Mesenchymal stem cell (in vitro differentiated cells and primary cell): ENCODE results near the gene ZFX.

ENCODE experiments used
- DNase-seq: peaks from one replicate; pipeline ENCODE4 v3.0.0-alpha.2; 2013
- H2AFZ ChIP-seq: one replicate; pipeline ENCODE4 v1.6.1; 2013; ENCODE audit warnings: low read depth, mild to moderate bottlenecking, control low read depth, inconsistent platforms, low read length, moderate library complexity
- H2AK5ac ChIP-seq: 2 replicates; pipeline ENCODE4 v1.6.1; 2013; ENCODE audit warnings: low read length, moderate library complexity, mild to moderate bottlenecking, inconsistent platforms; ENCODE audit not compliant: severe bottlenecking
- H2BK120ac ChIP-seq: one replicate; pipeline ENCODE4 v1.6.1; 2013; ENCODE audit warnings: low read depth, mild to moderate bottlenecking, inconsistent platforms, low read length, moderate library complexity
- H2BK12ac ChIP-seq, 2 experiments: one replicate each; pipeline ENCODE4 v1.6.1; 2013; ENCODE audit warnings: inconsistent platforms in 2 of 2, low read length in 2 of 2, mild to moderate bottlenecking in 2 of 2, moderate library complexity in 2 of 2, control low read depth in 1 of 2
- H2BK15ac ChIP-seq: one replicate; pipeline ENCODE4 v1.6.1; 2013; ENCODE audit warnings: mild to moderate bottlenecking, low read depth, inconsistent platforms; ENCODE audit not compliant: poor library complexity, severe bottlenecking
- H2BK5ac ChIP-seq: 2 replicates; pipeline ENCODE4 v1.6.1; 2013; ENCODE audit warnings: low read depth, mild to moderate bottlenecking, low read length, control low read depth, inconsistent platforms; ENCODE audit not compliant: poor library complexity, severe bottlenecking
- H3K14ac ChIP-seq, 2 experiments: one replicate each; pipeline ENCODE4 v1.6.1; 2013; ENCODE audit warnings: inconsistent platforms in 2 of 2, low read length in 2 of 2, control low read depth in 1 of 2, mild to moderate bottlenecking in 1 of 2, moderate library complexity in 1 of 2
- H3K18ac ChIP-seq, 2 experiments: one replicate each; pipeline ENCODE4 v1.6.1; 2013; ENCODE audit warnings: inconsistent platforms in 2 of 2, low read length in 2 of 2, control low read depth in 1 of 2, low read depth in 1 of 2, mild to moderate bottlenecking in 1 of 2
- H3K23ac ChIP-seq, 2 experiments: one replicate each; pipeline ENCODE4 v1.6.1; 2013; ENCODE audit warnings: inconsistent platforms in 2 of 2, low read length in 2 of 2, mild to moderate bottlenecking in 2 of 2, moderate library complexity in 2 of 2, control low read depth in 1 of 2
- H3K27ac ChIP-seq: 2 replicates; pipeline ENCODE4 v1.5.1; 2013; ENCODE audit warnings: mild to moderate bottlenecking, moderate library complexity, low read length, control low read depth, inconsistent platforms; ENCODE audit not compliant: poor library complexity, severe bottlenecking
- H3K27me3 ChIP-seq, 2 experiments: 2 replicates each; pipeline versions ENCODE4 v1.6.1 to v1.7.0; 2013; ENCODE audit warnings: low read length in 2 of 2, mild to moderate bottlenecking in 2 of 2, moderate library complexity in 2 of 2, control low read depth in 1 of 2, inconsistent platforms in 1 of 2; ENCODE audit not compliant: control insufficient read depth in 1 of 2, insufficient read depth in 1 of 2
- H3K36me3 ChIP-seq, 2 experiments: 2 replicates each; pipeline versions ENCODE4 v1.6.1 to v1.7.0; 2013; ENCODE audit warnings: low read length in 2 of 2, control low read depth in 1 of 2, inconsistent platforms in 1 of 2, low read depth in 1 of 2, mild to moderate bottlenecking in 1 of 2; ENCODE audit not compliant: insufficient read depth in 2 of 2, control insufficient read depth in 1 of 2
- H3K4ac ChIP-seq, 2 experiments: one replicate each; pipeline ENCODE4 v1.6.1; 2013; ENCODE audit warnings: inconsistent platforms in 2 of 2, low read length in 2 of 2, mild to moderate bottlenecking in 2 of 2, moderate library complexity in 2 of 2, control low read depth in 1 of 2, low read depth in 1 of 2
- H3K4me1 ChIP-seq: 2 replicates; pipeline ENCODE4 v1.6.1; 2013; ENCODE audit warnings: low read depth, low read length, control low read depth; ENCODE audit not compliant: control insufficient read depth, insufficient read depth
- H3K4me2 ChIP-seq: 2 replicates; pipeline ENCODE4 v1.6.1; 2013; ENCODE audit warnings: low read length, mild to moderate bottlenecking, inconsistent platforms; ENCODE audit not compliant: poor library complexity, severe bottlenecking
- H3K4me3 ChIP-seq, 2 experiments: 2 replicates each; pipeline versions ENCODE4 v1.5.1 to v1.7.0; 2013; ENCODE audit warnings: low read length in 2 of 2, mild to moderate bottlenecking in 2 of 2, control low read depth in 1 of 2, low read depth in 1 of 2; ENCODE audit not compliant: insufficient read depth in 1 of 2
- H3K79me1 ChIP-seq: replicated peaks from 2 replicates; pipeline ENCODE4 v1.6.1; 2013; ENCODE audit warnings: mild to moderate bottlenecking, control low read depth, low read length, inconsistent platforms; ENCODE audit not compliant: poor library complexity, severe bottlenecking
- H3K9ac ChIP-seq: 2 replicates; pipeline ENCODE4 v1.7.0; 2013; ENCODE audit warnings: mild to moderate bottlenecking, low read length, moderate library complexity
- H3K9me3 ChIP-seq: 2 replicates; pipeline ENCODE4 v1.7.0; 2013; ENCODE audit warnings: mild to moderate bottlenecking, low read length; ENCODE audit not compliant: control insufficient read depth
- H4K8ac ChIP-seq: one replicate; pipeline ENCODE4 v1.6.1; 2013; ENCODE audit warnings: inconsistent platforms, mild to moderate bottlenecking, low read length, moderate library complexity
- H4K91ac ChIP-seq: one replicate; pipeline ENCODE4 v1.6.1; 2013; ENCODE audit warnings: mild to moderate bottlenecking, low read length, inconsistent platforms
- whole genome bisulfite sequencing: methylation state at CpG from one replicate; pipeline ENCODE4 v1.1.7; 2013; ENCODE audit warnings: mixed read lengths; 5-methylcytosine and 5-hydroxymethylcytosine counted together

ZFX gene

GRCh38 chrX:24229976-24230375 is 80.4 kb downstream of the ZFX start:
- Histone ChIP-seq H3K18ac (no peak overlapping the region), H3K4me2 (no peak overlapping the region), H2BK15ac (no peak overlapping the region), H3K14ac (no peak overlapping the region), H4K91ac (no peak overlapping the region), H3K36me3 (no peaks in the 10 kb centered on the region), H3K4me3 (peak overlapping the region in 1 of 2 experiments; percentile 23), H2BK120ac (no peak overlapping the region), H2BK5ac (no peak overlapping the region), H3K4ac (no peak overlapping the region), H2AFZ (no peak overlapping the region), H3K79me1 (no peaks in the 10 kb centered on the region), H3K27ac (no peak overlapping the region), H3K4me1 (no peaks in the 10 kb centered on the region), H2AK5ac (no peak overlapping the region), H3K9ac (peak overlapping the region; percentile 22), H3K23ac (no peak overlapping the region), H2BK12ac (no peak overlapping the region), H3K27me3 (peaks cover 0 to 2% of the 10 kb centered on the region in 2 experiments), H3K9me3 (peaks cover 8% of the 10 kb centered on the region), H4K8ac (no peak overlapping the region)
- WGBS, result 85% methylated on average over 1 of the region's 3 CpGs
- DNase-seq, result no peak

DNA sequence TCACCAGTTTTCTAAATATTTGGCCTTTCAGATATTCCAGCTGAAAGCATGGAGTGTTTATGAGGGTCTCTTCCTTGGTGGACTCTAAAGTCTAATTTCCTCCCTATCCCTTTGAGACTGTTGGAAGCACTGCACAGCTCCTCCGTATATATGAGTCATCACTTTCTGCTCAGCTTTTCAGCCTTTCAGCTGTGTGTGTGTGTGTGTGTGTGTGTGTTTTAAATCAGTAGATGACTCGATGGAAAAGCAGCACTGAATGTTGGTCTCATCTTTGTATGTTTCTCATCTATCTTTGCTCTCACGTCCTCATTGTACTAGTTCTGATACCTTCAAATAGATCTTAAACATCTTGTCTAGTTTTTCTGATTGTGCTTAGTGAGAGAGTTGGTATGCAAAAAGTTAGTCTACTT is 81.6 kb downstream of the ZFX start:
- H3K4ac ChIP-seq, result no peak overlapping the region
- H3K9ac ChIP-seq, result peak overlapping the region; percentile 23
- no peak overlapping the region for H2BK15ac ChIP-seq
- no peak overlapping the region for H3K14ac ChIP-seq
- H3K4me3 ChIP-seq, result no peak overlapping the region
- no peak overlapping the region for H3K27ac ChIP-seq
- no peak overlapping the region for H3K18ac ChIP-seq
- no peak overlapping the region for H2BK5ac ChIP-seq
- no peaks in the 10 kb centered on the region for H3K36me3 ChIP-seq
- H2BK12ac ChIP-seq, result no peak overlapping the region
- DNase-seq, result peak; percentile 81
- no peak overlapping the region for H4K8ac ChIP-seq
- no peak overlapping the region for H3K23ac ChIP-seq
- H3K79me1 ChIP-seq, result no peaks in the 10 kb centered on the region
- no peaks in the 10 kb centered on the region for H3K4me1 ChIP-seq
- no peaks in the 10 kb centered on the region for H3K9me3 ChIP-seq
- no CpG with 5 or more reads among the region's 3 CpGs for WGBS
- H2AK5ac ChIP-seq, result no peak overlapping the region
- H2AFZ ChIP-seq, result no peak overlapping the region
- peaks cover 0 to 7% of the 10 kb centered on the region in 2 experiments for H3K27me3 ChIP-seq
- no peak overlapping the region for H4K91ac ChIP-seq
- H3K4me2 ChIP-seq, result no peak overlapping the region
- H2BK120ac ChIP-seq, result no peak overlapping the region

DNA sequence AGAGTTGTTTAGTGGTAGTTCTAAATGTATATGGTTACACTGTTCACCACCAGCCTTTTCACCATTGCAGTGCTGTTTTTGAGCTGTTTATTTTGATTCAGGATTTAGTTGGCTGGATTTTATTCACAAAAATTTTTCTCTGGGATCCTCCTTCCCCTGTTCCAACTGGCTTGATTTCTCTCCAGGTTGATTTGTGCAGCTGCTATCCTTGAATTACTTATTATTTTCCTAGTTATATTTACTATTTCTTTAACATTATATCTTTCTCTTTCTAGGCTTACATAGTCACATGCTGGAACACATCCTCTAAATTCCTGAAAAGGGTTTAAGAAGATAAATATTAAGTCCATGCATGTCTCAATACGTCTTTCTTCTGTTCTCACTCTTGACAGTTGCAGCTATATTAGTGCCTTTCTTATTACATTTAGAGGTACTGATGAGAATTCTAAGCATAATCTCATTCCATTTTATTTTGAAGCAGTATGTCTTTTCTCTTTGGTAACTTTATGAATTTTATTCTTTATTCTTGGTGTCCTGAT is 82.2 kb downstream of the ZFX start:
- H3K14ac ChIP-seq, result no peak overlapping the region
- H2BK120ac ChIP-seq, result no peak overlapping the region
- H4K91ac ChIP-seq, result no peak overlapping the region
- H3K27me3 ChIP-seq, result peaks cover 0 to 7% of the 10 kb centered on the region in 2 experiments
- no peaks in the 10 kb centered on the region for H3K36me3 ChIP-seq
- no peak overlapping the region for H4K8ac ChIP-seq
- no peak overlapping the region for H3K4me3 ChIP-seq
- no CpG with 5 or more reads among the region's 1 CpG for WGBS
- H2AK5ac ChIP-seq, result no peak overlapping the region
- H2BK5ac ChIP-seq, result no peak overlapping the region
- no peak overlapping the region for H3K18ac ChIP-seq
- no peak overlapping the region for H3K4me2 ChIP-seq
- no peak overlapping the region for H3K27ac ChIP-seq
- H3K9me3 ChIP-seq, result no peaks in the 10 kb centered on the region
- no peak overlapping the region for H2AFZ ChIP-seq
- H3K4ac ChIP-seq, result no peak overlapping the region
- no peak overlapping the region for H3K23ac ChIP-seq
- DNase-seq, result no peak
- peak overlapping the region; percentile 23 for H3K9ac ChIP-seq
- H3K4me1 ChIP-seq, result no peaks in the 10 kb centered on the region
- no peak overlapping the region for H2BK15ac ChIP-seq
- no peaks in the 10 kb centered on the region for H3K79me1 ChIP-seq
- no peak overlapping the region for H2BK12ac ChIP-seq

GRCh38 chrX:24232796-24233195 is 83.3 kb downstream of the ZFX start:
- no peak overlapping the region for H4K91ac ChIP-seq
- no peak overlapping the region for H2BK15ac ChIP-seq
- H3K36me3 ChIP-seq, result no peaks in the 10 kb centered on the region
- H3K18ac ChIP-seq, result no peak overlapping the region
- no peak for DNase-seq
- H3K4ac ChIP-seq, result no peak overlapping the region
- no peaks in the 10 kb centered on the region for H3K4me1 ChIP-seq
- no peak overlapping the region for H4K8ac ChIP-seq
- H3K9ac ChIP-seq, result no peak overlapping the region
- no peaks in the 10 kb centered on the region for H3K9me3 ChIP-seq
- H3K4me2 ChIP-seq, result no peak overlapping the region
- no peak overlapping the region for H2AK5ac ChIP-seq
- no peak overlapping the region for H2BK120ac ChIP-seq
- no peak overlapping the region for H3K27ac ChIP-seq
- peaks cover 0 to 10% of the 10 kb centered on the region in 2 experiments for H3K27me3 ChIP-seq
- no peak overlapping the region for H2BK12ac ChIP-seq
- no peak overlapping the region for H3K14ac ChIP-seq
- no peak overlapping the region for H3K4me3 ChIP-seq
- no peak overlapping the region for H2BK5ac ChIP-seq
- no peak overlapping the region for H3K23ac ChIP-seq
- H2AFZ ChIP-seq, result no peak overlapping the region
- no peaks in the 10 kb centered on the region for H3K79me1 ChIP-seq
